Measurements from ENCODE around the gene CEP89. TPM values are rescaled to one million over a fixed set of nuclear protein-coding genes. Genes with fewer than 3 reads are reported as not detected.
A peak's percentile ranks its signal among the peaks of the same experiment; 100 is the strongest.

Gene CEP89
- total RNA-seq, 2 experiments from 2014 or later: 14.6 to 15.5 TPM

- intact Hi-C loops (cut with micrococcal nuclease): no loop called here
- Mint-ChIP-seq H3K4me3 (no peak overlapping the region), H3K27ac (no peak overlapping the region), H3K36me3 (ENCODE audit: low read depth) (peaks cover 23% of the 10 kb centered on the region), H3K9me3 (no peaks in the 10 kb centered on the region), H3K27me3 (ENCODE audit: low read depth) (no peaks in the 10 kb centered on the region), H3K4me1 (ENCODE audit: low read depth) (no peaks in the 10 kb centered on the region)
- no peak for DNase-seq
- CTCF ChIA-PET: no interaction called here
Measured at GRCh38 chr19:32936065-32936464, 35.7 kb downstream of the CEP89 start.

- CTCF ChIA-PET: no interaction called here
- intact Hi-C loops (cut with micrococcal nuclease): no loop called here
- no peaks in the 10 kb centered on the region for H3K27me3 Mint-ChIP-seq (ENCODE audit: low read depth)
- H3K27ac Mint-ChIP-seq: no peak overlapping the region
- H3K4me3 Mint-ChIP-seq: no peak overlapping the region
- no peak for DNase-seq
- H3K36me3 Mint-ChIP-seq (ENCODE audit: low read depth): peaks cover 25% of the 10 kb centered on the region
- no peaks in the 10 kb centered on the region for H3K4me1 Mint-ChIP-seq (ENCODE audit: low read depth)
- H3K9me3 Mint-ChIP-seq: no peaks in the 10 kb centered on the region
Measured at GRCh38 chr19:32935629-32936028, 36.1 kb downstream of the CEP89 start.

DNA sequence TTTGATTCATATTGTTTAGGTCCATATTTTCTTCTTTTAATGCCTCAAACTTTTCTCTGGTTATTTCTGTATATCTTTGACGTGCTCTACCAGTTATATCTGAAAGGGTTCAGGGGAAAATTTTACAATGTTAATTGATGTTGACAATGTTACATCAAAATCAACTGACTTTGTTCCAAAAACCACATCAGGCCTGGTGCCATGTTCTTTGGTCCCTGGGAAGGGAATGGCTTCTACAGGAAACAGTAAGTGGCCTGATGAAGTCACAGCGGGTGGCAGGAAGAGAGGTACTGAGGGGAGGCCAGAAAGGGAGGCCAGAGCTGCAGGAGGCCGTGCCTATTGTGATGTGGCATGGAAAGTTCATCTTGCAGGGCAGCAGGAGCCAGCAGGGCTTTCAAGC, 38.2 kb downstream of the CEP89 start:
- no peak overlapping the region for H3K4me3 Mint-ChIP-seq
- CTCF ChIA-PET: no interaction called here
- H3K27me3 Mint-ChIP-seq (ENCODE audit: low read depth): no peaks in the 10 kb centered on the region
- no peak for DNase-seq
- no peak overlapping the region for H3K27ac Mint-ChIP-seq
- peaks cover 2% of the 10 kb centered on the region for H3K9me3 Mint-ChIP-seq
- intact Hi-C loops (cut with micrococcal nuclease): no loop called here
- H3K36me3 Mint-ChIP-seq (ENCODE audit: low read depth): peaks cover 40% of the 10 kb centered on the region
- H3K4me1 Mint-ChIP-seq (ENCODE audit: low read depth): no peaks in the 10 kb centered on the region

DNA sequence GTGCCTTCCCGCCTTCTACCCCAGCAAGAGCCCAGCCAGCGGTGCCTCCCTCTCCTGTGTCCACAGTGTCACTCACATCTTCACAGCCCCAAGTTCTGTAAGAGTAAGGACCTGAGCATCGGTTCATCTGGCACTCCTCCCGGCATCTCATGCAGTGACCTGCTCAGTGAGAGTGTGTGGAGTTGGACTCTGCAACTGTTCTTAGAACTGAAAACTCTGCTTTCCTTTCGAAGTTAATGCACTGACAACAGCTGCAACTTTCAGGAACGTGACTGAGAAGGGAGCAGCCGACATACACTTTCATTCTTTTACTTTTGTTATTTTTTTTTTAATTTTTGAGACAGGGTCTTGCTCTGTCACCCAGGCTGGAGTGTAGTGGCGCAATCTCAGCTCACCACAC, 41.2 kb downstream of the CEP89 start:
- DNase-seq: no peak
- CTCF ChIA-PET: no interaction called here
- no peak overlapping the region for H3K27ac Mint-ChIP-seq
- peaks cover 41% of the 10 kb centered on the region for H3K36me3 Mint-ChIP-seq (ENCODE audit: low read depth)
- intact Hi-C loops (cut with micrococcal nuclease): no loop called here
- no peaks in the 10 kb centered on the region for H3K4me1 Mint-ChIP-seq (ENCODE audit: low read depth)
- no peaks in the 10 kb centered on the region for H3K27me3 Mint-ChIP-seq (ENCODE audit: low read depth)
- no peak overlapping the region for H3K4me3 Mint-ChIP-seq
- peaks cover 9% of the 10 kb centered on the region for H3K9me3 Mint-ChIP-seq

DNA sequence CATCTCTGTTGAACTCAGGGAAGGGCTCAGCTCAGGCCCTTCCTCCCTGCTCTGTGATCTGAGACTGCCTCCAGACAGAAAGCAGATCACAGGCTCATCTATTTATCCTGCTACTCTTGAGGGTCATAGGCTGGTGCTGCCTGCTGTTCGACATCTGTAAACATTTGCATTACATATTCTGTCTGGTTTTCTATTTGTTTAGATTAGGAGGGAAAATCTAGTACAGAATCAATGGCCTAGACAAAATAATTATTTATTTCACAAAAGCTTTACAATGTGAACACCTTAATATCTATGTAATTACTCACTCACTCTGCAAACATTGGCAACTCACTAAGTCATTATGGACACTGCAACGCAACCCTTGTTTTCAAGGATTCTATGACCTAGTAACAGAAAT, 43.0 kb downstream of the CEP89 start:
- H3K27me3 Mint-ChIP-seq (ENCODE audit: low read depth): no peaks in the 10 kb centered on the region
- no peak for DNase-seq
- CTCF ChIA-PET: interaction anchor here (0.6 kb wide), 1 partner anchor 192 kb away, joined by 4 read pairs; no protein-coding TSS in a partner anchor
- peaks cover 9% of the 10 kb centered on the region for H3K9me3 Mint-ChIP-seq
- no peak overlapping the region for H3K27ac Mint-ChIP-seq
- no peak overlapping the region for H3K4me3 Mint-ChIP-seq
- intact Hi-C loops (cut with micrococcal nuclease): no loop called here
- peaks cover 36% of the 10 kb centered on the region for H3K36me3 Mint-ChIP-seq (ENCODE audit: low read depth)
- no peaks in the 10 kb centered on the region for H3K4me1 Mint-ChIP-seq (ENCODE audit: low read depth)

DNA sequence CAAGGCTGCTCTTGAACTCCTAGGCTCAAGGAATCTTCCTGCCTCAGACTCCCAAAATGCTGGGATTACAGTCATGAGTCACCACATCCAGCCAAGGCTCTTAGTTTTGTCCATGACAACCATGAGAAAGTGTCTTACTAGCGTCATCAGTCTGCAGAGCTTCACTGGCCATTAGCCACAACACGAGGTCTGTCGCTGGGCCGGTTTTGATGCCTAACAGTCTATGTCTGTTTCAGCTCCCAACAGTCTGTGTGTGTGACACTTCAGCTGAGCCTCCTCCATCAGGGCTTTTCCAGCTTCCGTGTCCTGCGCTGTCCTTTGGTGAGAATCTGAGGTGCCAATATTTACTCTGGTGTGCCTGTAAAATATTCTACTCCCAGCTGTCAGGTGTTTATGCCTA, 47.6 kb downstream of the CEP89 start:
- Mint-ChIP-seq H3K4me3 (no peak overlapping the region), H3K4me1 (ENCODE audit: low read depth) (peaks cover 6% of the 10 kb centered on the region), H3K27me3 (ENCODE audit: low read depth) (no peaks in the 10 kb centered on the region), H3K27ac (no peak overlapping the region), H3K36me3 (ENCODE audit: low read depth) (peaks cover 25% of the 10 kb centered on the region), H3K9me3 (peaks cover 9% of the 10 kb centered on the region)
- intact Hi-C loops (cut with micrococcal nuclease): no loop called here
- CTCF ChIA-PET: no interaction called here
- no peak for DNase-seq

DNA sequence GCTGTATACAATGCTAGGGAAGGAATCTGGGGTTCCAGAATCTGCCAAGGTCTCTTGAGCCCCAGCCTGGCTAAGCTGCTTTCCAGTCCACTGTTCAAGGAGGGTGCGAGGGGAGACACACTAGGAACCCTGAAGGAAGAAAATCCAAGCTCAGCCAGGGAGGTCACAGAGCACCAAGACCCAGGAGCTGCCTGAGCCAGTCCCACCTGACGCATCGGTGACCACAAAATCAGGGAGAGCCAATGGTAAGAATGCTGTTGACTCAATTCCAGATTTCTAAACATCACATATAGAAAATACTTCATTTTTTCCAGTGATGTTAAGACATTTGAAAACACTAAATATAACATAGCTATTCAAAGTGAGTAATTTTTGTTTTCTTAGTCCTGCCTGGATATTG, 50.1 kb downstream of the CEP89 start:
- intact Hi-C loops (cut with micrococcal nuclease): no loop called here
- Mint-ChIP-seq H3K9me3 (no peaks in the 10 kb centered on the region), H3K27me3 (ENCODE audit: low read depth) (no peaks in the 10 kb centered on the region), H3K4me1 (ENCODE audit: low read depth) (peaks cover 6% of the 10 kb centered on the region), H3K27ac (no peak overlapping the region), H3K4me3 (no peak overlapping the region), H3K36me3 (ENCODE audit: low read depth) (peaks cover 14% of the 10 kb centered on the region)
- CTCF ChIA-PET: no interaction called here
- peak; percentile 22 for DNase-seq

DNA sequence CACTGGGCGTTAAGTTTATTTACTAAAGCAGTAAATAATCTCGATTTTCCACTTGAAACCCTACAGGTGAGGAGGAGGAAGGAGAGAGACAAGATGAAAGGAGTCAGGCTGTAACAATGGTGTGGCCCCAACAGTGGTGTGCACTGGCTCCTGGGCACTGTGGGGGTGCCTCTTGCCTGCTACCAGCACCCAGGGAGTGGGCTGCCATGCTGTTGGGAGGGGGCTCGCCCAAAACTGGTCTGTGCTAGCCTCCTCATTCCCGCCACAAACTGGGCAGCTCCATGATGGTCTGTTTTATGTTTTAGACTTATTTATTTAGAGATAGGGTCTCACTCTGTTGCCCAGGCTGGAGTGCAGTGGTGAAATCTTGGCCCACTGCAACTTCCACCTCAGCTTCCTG, 52.4 kb downstream of the CEP89 start:
- Mint-ChIP-seq H3K4me3 (no peak overlapping the region), H3K27me3 (ENCODE audit: low read depth) (no peaks in the 10 kb centered on the region), H3K27ac (no peak overlapping the region), H3K36me3 (ENCODE audit: low read depth) (peaks cover 13% of the 10 kb centered on the region), H3K9me3 (no peaks in the 10 kb centered on the region), H3K4me1 (ENCODE audit: low read depth) (peaks cover 6% of the 10 kb centered on the region)
- CTCF ChIA-PET: no interaction called here
- intact Hi-C loops (cut with micrococcal nuclease): no loop called here
- DNase-seq: no peak

GRCh38 chr19:32917616-32917996, 54.2 kb downstream of the CEP89 start:
- Mint-ChIP-seq H3K27ac (no peak overlapping the region), H3K27me3 (ENCODE audit: low read depth) (no peaks in the 10 kb centered on the region)

DNA sequence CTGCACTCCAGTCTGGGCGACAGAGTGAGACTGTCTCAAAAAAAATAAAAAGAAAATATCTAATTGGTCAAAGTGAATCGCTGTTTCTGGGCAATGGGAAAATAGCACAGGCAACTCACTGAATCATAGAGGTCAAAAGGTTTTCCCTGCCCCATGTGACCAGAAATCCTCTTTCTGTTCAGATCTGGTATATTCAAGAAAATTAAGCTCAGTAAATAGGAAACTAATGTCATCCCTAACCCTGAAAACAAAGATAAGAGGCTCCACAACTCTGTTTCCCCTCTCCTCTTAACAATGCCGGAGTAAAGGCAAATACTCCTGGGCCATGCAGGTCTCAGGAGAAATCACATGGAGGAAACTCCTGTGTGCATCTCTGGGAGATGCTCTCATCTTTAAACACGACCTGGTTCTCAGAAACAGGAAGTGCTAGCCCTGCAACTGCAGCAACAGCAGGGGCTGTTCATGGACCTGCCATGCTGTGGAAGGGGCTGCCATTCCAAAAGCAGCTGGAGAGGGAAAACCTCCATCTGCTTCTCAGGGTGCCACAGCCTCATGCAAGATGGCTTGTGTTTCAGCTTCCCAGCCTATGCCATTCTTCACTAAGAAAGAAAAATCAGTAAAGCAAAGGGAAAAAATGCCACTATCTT, 54.7 kb downstream of the CEP89 start:
- Mint-ChIP-seq H3K27ac (no peak overlapping the region), H3K4me3 (no peak overlapping the region), H3K27me3 (ENCODE audit: low read depth) (no peaks in the 10 kb centered on the region), H3K9me3 (no peaks in the 10 kb centered on the region), H3K36me3 (ENCODE audit: low read depth) (peaks cover 9% of the 10 kb centered on the region), H3K4me1 (ENCODE audit: low read depth) (peaks cover 6% of the 10 kb centered on the region)
- DNase-seq: no peak
- CTCF ChIA-PET: no interaction called here
- intact Hi-C loops (cut with micrococcal nuclease): no loop called here

More at GRCh38 chr19:32917616-32917996, 54.2 kb downstream of the CEP89 start:
- Mint-ChIP-seq H3K9me3 (no peaks in the 10 kb centered on the region), H3K4me3 (no peak overlapping the region), H3K4me1 (ENCODE audit: low read depth) (peaks cover 6% of the 10 kb centered on the region), H3K36me3 (ENCODE audit: low read depth) (peaks cover 7% of the 10 kb centered on the region)
- intact Hi-C loops (cut with micrococcal nuclease): no loop called here
- DNase-seq: no peak
- CTCF ChIA-PET: no interaction called here

- CTCF ChIA-PET: no interaction called here
- intact Hi-C loops (cut with micrococcal nuclease): no loop called here
- H3K4me3 Mint-ChIP-seq: no peak overlapping the region
Measured at GRCh38 chr19:32914879-32915660, 56.7 kb downstream of the CEP89 start.

GRCh38 chr19:32911467-32911866, 60.3 kb downstream of the CEP89 start:
- no peaks in the 10 kb centered on the region for H3K4me1 Mint-ChIP-seq (ENCODE audit: low read depth)
- CTCF ChIA-PET: no interaction called here

More at GRCh38 chr19:32914879-32915660, 56.7 kb downstream of the CEP89 start:
- H3K27me3 Mint-ChIP-seq (ENCODE audit: low read depth): no peaks in the 10 kb centered on the region
- no peak for DNase-seq
- H3K4me1 Mint-ChIP-seq (ENCODE audit: low read depth): no peaks in the 10 kb centered on the region
- H3K27ac Mint-ChIP-seq: no peak overlapping the region
- H3K9me3 Mint-ChIP-seq: no peaks in the 10 kb centered on the region
- H3K36me3 Mint-ChIP-seq (ENCODE audit: low read depth): peaks cover 8% of the 10 kb centered on the region

DNA sequence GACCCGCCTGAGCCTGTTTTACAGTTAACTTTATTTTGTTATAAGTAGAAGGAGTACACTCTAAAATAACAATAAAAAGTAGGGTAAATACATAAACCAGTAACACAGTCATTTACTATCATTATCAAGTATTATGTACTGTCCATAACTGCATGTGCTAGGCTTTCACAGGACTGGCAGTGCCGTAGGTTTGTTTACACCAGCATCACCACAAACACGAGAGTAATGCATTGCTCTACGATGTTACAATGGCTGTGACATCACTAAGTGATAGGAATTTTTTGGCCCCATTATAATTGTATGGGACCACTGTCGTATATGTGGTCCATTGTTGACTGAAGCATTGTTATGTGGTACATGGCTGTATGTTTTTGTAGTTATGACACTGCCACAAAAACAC, 60.9 kb downstream of the CEP89 start:
- peaks cover 1% of the 10 kb centered on the region for H3K9me3 Mint-ChIP-seq
- no peaks in the 10 kb centered on the region for H3K4me1 Mint-ChIP-seq (ENCODE audit: low read depth)
- CTCF ChIA-PET: no interaction called here
- H3K4me3 Mint-ChIP-seq: no peak overlapping the region
- intact Hi-C loops (cut with micrococcal nuclease): no loop called here
- peaks cover 29% of the 10 kb centered on the region for H3K36me3 Mint-ChIP-seq (ENCODE audit: low read depth)
- DNase-seq: no peak
- H3K27me3 Mint-ChIP-seq (ENCODE audit: low read depth): no peaks in the 10 kb centered on the region
- no peak overlapping the region for H3K27ac Mint-ChIP-seq

More at GRCh38 chr19:32911467-32911866, 60.3 kb downstream of the CEP89 start:
- intact Hi-C loops (cut with micrococcal nuclease): no loop called here
- peaks cover 26% of the 10 kb centered on the region for H3K36me3 Mint-ChIP-seq (ENCODE audit: low read depth)
- DNase-seq: no peak
- H3K27me3 Mint-ChIP-seq (ENCODE audit: low read depth): no peaks in the 10 kb centered on the region
- H3K9me3 Mint-ChIP-seq: peaks cover under 1% of the 10 kb centered on the region
- H3K27ac Mint-ChIP-seq: no peak overlapping the region
- no peak overlapping the region for H3K4me3 Mint-ChIP-seq
